Parathyroid adenoma (tissue), 2 donors: ENCODE results near the gene CRISPLD2.

Source experiments
- H2AFZ ChIP-seq: fragments of 300-600 bp; sonication (generic); one replicate; pipeline ENCODE4 v1.7.0; 2017; ENCODE audit warnings: antibody characterized with exemption, mild to moderate bottlenecking
- H3K27ac ChIP-seq: fragments of 300-600 bp; sonication (generic); one replicate; pipeline ENCODE4 v1.7.0; 2017
- H3K27me3 ChIP-seq: fragments of 300-600 bp; sonication (generic); one replicate; pipeline ENCODE4 v1.7.0; 2017; ENCODE audit warnings: low read length; ENCODE audit not compliant: control insufficient read depth, insufficient read depth
- H3K36me3 ChIP-seq: fragments of 300-600 bp; sonication (generic); one replicate; pipeline ENCODE4 v1.7.0; 2017; ENCODE audit warnings: low read length; ENCODE audit not compliant: control insufficient read depth, insufficient read depth
- H3K4me1 ChIP-seq: fragments of 300-600 bp; sonication (generic); one replicate; pipeline ENCODE4 v1.7.0; 2017; ENCODE audit warnings: control low read depth
- H3K4me2 ChIP-seq: fragments of 300-600 bp; sonication (generic); one replicate; pipeline ENCODE4 v1.7.0; 2017; ENCODE audit warnings: low read length
- H3K4me3 ChIP-seq: fragments of 300-600 bp; sonication (generic); one replicate; pipeline ENCODE4 v1.7.0; 2017; ENCODE audit warnings: low read depth, low read length
- H3K79me2 ChIP-seq: fragments of 300-600 bp; sonication (generic); one replicate; pipeline ENCODE4 v1.7.0; 2017; ENCODE audit warnings: control low read depth
- H3K9ac ChIP-seq: fragments of 300-600 bp; sonication (generic); one replicate; pipeline ENCODE4 v1.7.0; 2017; ENCODE audit warnings: mild to moderate bottlenecking
- H3K9me3 ChIP-seq: fragments of 300-600 bp; sonication (generic); one replicate; pipeline ENCODE4 v1.7.0; 2017; ENCODE audit warnings: low read length; ENCODE audit not compliant: control insufficient read depth
- TF ChIP-seq, protein P1 (sequence below): fragments of 300-600 bp; sonication (generic); IDR thresholded peaks from one replicate; pipeline ENCODE4 v1.7.0; 2017; ENCODE audit warnings: antibody characterized with exemption, mild to moderate bottlenecking
- donor health status: primary hyperparathyroidism.

The CRISPLD2 gene

DNA sequence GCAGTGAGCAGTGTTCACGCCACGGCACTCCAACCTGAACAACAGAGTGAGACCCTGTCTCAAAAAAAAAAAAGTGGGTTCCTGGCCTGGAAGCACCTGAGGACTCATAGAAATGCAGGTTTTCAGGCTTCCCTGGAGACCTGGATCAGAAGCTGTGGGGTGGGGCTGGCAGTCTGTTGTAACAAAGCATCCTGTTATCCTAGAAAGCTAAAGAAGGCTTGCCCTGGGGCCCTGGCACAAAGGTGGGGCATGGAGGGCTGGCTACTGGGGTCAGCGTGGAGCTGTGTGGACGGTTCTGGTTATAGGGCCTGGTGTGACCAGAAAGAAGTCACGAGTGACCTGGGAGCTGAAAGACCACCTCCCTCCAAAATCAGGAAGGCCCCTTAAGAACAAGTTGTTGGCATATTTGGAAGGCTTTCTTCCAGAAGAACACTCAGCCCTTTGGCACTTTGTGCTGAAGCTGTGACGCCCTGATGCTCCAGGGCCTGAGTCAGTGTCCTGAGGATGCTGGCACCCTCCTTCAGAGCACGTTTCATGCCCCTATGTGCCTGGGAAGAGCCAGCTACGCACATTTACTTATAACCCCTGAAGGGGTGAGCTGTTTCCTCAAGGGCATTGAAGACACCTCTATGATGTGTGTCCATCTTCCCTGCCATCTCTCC is 6.2 kb downstream of the CRISPLD2 start:
- Histone ChIP-seq H3K27ac (no peak overlapping the region), H3K4me1 (no peaks in the 10 kb centered on the region), H3K79me2 (no peaks in the 10 kb centered on the region), H3K9ac (no peak overlapping the region), H3K4me3 (no peak overlapping the region), H2AFZ (no peak overlapping the region), H3K9me3 (no peaks in the 10 kb centered on the region), H3K27me3 (no peaks in the 10 kb centered on the region), H3K36me3 (no peaks in the 10 kb centered on the region), H3K4me2 (no peak overlapping the region)
- TF ChIP-seq, protein P1, sequence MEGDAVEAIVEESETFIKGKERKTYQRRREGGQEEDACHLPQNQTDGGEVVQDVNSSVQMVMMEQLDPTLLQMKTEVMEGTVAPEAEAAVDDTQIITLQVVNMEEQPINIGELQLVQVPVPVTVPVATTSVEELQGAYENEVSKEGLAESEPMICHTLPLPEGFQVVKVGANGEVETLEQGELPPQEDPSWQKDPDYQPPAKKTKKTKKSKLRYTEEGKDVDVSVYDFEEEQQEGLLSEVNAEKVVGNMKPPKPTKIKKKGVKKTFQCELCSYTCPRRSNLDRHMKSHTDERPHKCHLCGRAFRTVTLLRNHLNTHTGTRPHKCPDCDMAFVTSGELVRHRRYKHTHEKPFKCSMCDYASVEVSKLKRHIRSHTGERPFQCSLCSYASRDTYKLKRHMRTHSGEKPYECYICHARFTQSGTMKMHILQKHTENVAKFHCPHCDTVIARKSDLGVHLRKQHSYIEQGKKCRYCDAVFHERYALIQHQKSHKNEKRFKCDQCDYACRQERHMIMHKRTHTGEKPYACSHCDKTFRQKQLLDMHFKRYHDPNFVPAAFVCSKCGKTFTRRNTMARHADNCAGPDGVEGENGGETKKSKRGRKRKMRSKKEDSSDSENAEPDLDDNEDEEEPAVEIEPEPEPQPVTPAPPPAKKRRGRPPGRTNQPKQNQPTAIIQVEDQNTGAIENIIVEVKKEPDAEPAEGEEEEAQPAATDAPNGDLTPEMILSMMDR: no peak

DNA sequence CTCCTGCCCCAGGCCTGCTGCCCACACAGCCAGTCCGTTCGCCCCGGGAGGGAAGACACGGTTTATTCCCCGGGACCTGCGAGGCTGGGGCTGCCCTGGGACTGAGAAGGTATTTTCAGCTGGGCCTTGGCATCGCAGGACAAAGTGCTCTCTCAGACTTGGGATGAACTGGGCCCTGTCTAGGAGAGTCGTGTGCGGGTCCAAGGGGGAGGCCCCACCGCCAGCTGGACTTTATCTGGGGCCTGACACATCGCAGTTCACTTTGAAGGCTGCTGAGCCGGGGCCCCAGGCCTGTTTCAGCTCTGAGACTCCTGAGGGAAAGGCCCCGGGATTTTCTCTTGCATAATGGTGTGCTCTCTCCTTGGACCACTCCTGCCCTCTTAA is 6.8 kb downstream of the CRISPLD2 start:
- H3K36me3 ChIP-seq: no peaks in the 10 kb centered on the region
- H3K9ac ChIP-seq: no peak overlapping the region
- H3K27ac ChIP-seq: no peak overlapping the region
- TF ChIP-seq, protein P1: no peak
- H3K9me3 ChIP-seq: no peaks in the 10 kb centered on the region
- no peaks in the 10 kb centered on the region for H3K4me1 ChIP-seq
- H3K4me2 ChIP-seq: no peak overlapping the region
- H2AFZ ChIP-seq: no peak overlapping the region
- H3K79me2 ChIP-seq: no peaks in the 10 kb centered on the region
- H3K27me3 ChIP-seq: no peaks in the 10 kb centered on the region
- H3K4me3 ChIP-seq: no peak overlapping the region

DNA sequence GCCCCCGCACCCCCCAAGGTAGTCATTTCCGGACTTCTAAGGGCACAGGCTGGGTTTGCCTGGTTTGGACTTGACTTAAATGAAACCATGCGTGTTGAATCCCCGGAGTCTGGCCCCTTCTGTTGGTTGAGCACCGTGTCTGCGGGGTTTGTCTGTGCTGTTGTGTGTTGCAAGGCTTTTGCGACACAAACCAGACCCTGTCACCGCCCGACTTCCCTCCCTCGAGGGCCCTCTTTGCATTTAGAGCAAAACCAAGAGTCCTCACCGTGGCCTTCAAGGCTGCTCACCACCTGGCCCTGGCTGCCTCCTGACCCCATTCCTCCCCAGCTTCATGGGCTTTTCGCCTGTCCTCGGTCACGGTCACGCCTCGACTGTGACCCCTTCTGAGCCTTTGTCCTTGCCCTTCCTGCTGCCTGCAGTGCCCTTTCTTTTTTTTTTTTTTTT is 7.4 kb downstream of the CRISPLD2 start:
- Histone ChIP-seq H3K27me3 (no peaks in the 10 kb centered on the region), H3K4me2 (no peak overlapping the region), H3K9ac (no peak overlapping the region), H3K79me2 (no peaks in the 10 kb centered on the region), H3K36me3 (no peaks in the 10 kb centered on the region), H3K9me3 (no peaks in the 10 kb centered on the region), H2AFZ (no peak overlapping the region), H3K4me3 (no peak overlapping the region), H3K4me1 (no peaks in the 10 kb centered on the region), H3K27ac (no peak overlapping the region)
- TF ChIP-seq, protein P1: no peak

DNA sequence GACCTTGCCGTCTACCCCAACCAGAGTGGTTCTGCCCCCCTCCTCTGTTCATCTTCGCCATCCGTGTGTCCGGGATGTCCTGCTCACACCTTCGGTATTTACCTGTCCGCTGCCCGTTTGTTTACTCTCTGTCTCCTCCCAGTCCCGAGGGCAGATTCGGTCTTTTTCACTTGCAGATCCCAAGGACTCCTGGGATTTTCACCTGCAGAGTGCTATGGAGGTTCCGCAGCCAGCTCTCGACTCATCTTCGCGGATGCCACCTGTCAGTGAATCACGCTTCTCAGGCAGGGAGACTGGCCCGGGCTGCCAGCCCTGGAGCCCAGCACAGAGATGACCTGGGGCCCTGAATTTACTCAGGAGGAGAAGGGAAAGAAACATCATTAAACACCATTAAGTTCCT is 8.1 kb downstream of the CRISPLD2 start:
- Histone ChIP-seq H3K4me1 (no peaks in the 10 kb centered on the region), H3K4me3 (no peak overlapping the region), H3K79me2 (no peaks in the 10 kb centered on the region), H3K27ac (no peak overlapping the region), H2AFZ (no peak overlapping the region), H3K4me2 (no peak overlapping the region), H3K27me3 (no peaks in the 10 kb centered on the region), H3K9ac (no peak overlapping the region), H3K9me3 (no peaks in the 10 kb centered on the region), H3K36me3 (no peaks in the 10 kb centered on the region)
- TF ChIP-seq, protein P1: no peak

DNA sequence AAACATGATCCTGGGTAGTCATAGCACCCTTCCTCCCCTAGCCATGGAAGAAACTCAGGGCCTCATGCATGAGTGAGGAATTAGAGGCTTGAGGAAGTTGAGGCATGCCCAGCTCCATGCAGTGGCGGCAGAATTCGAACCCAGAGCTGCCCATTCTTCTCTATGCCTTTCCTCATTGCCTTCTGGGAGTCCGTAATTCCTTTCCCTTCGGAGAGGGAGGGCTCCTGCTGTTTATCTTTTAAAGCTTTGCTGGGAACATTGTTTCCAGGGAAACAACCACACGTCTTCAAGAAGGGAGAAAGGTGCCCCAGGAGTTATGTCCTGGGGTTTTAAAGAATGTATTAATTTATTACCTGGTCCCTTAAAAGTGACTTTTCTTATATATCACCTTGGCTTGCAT is 8.5 kb downstream of the CRISPLD2 start:
- no peaks in the 10 kb centered on the region for H3K36me3 ChIP-seq
- H3K4me3 ChIP-seq: no peak overlapping the region
- TF ChIP-seq, protein P1: no peak
- no peak overlapping the region for H3K27ac ChIP-seq
- H3K79me2 ChIP-seq: no peaks in the 10 kb centered on the region
- H3K4me2 ChIP-seq: no peak overlapping the region
- no peak overlapping the region for H2AFZ ChIP-seq
- no peaks in the 10 kb centered on the region for H3K9me3 ChIP-seq
- no peaks in the 10 kb centered on the region for H3K4me1 ChIP-seq
- no peak overlapping the region for H3K9ac ChIP-seq
- no peaks in the 10 kb centered on the region for H3K27me3 ChIP-seq
